ENCODE results near the gene ZMIZ1.

ZMIZ1 gene

GRCh38 chr10:79158402-79159097 lies 89.8 kb downstream of the ZMIZ1 start:
- Histone ChIP-seq H3K4me3 (ENCODE audit: low read depth, low read length) (no peak overlapping the region), H3K27ac (no peak overlapping the region; the same call in 1 of the 2 replicates), H3K36me3 (no peaks in the 10 kb centered on the region), H3K9me3 (ENCODE audit: severe bottlenecking) (no peaks in the 10 kb centered on the region), H3K27me3 (ENCODE audit: insufficient read depth, low read depth, severe bottlenecking) (no peaks in the 10 kb centered on the region)
- TF ChIP-seq CTCF (IDR thresholded peaks at IDR 0.05; ENCODE audit: low read depth, low read length): no peak
- DNase-seq: no peak

- no peaks in the 10 kb centered on the region for H3K9me3 ChIP-seq (ENCODE audit: severe bottlenecking)
- TF ChIP-seq CTCF (IDR thresholded peaks at IDR 0.05; ENCODE audit: low read depth, low read length): no peak
- no peak for DNase-seq
- no peak overlapping the region; the same call in 1 of the 2 replicates for H3K27ac ChIP-seq
- H3K36me3 ChIP-seq: no peaks in the 10 kb centered on the region
- H3K4me3 ChIP-seq (ENCODE audit: low read depth, low read length): no peak overlapping the region
- no peaks in the 10 kb centered on the region for H3K27me3 ChIP-seq (ENCODE audit: insufficient read depth, low read depth, severe bottlenecking)
Measured at GRCh38 chr10:79159141-79159651, 90.4 kb downstream of the ZMIZ1 start.

- no peak for DNase-seq
- no peak overlapping the region for H3K4me3 ChIP-seq (ENCODE audit: low read depth, low read length)
- no peaks in the 10 kb centered on the region for H3K27me3 ChIP-seq (ENCODE audit: insufficient read depth, low read depth, severe bottlenecking)
- no peak for TF ChIP-seq CTCF (IDR thresholded peaks at IDR 0.05; ENCODE audit: low read depth, low read length)
- H3K27ac ChIP-seq: no peak overlapping the region
- H3K36me3 ChIP-seq: no peaks in the 10 kb centered on the region
- H3K9me3 ChIP-seq (ENCODE audit: severe bottlenecking): no peaks in the 10 kb centered on the region
Measured at GRCh38 chr10:79159785-79160184, 91.0 kb downstream of the ZMIZ1 start.

- no peak overlapping the region for H3K27ac ChIP-seq
- no peak for TF ChIP-seq CTCF (IDR thresholded peaks at IDR 0.05; ENCODE audit: low read depth, low read length)
- no peaks in the 10 kb centered on the region for H3K27me3 ChIP-seq (ENCODE audit: insufficient read depth, low read depth, severe bottlenecking)
- DNase-seq: no peak
- H3K4me3 ChIP-seq (ENCODE audit: low read depth, low read length): no peak overlapping the region
- no peaks in the 10 kb centered on the region for H3K36me3 ChIP-seq
- no peaks in the 10 kb centered on the region for H3K9me3 ChIP-seq (ENCODE audit: severe bottlenecking)
Measured at GRCh38 chr10:79160191-79160590, 91.4 kb downstream of the ZMIZ1 start.

- H3K9me3 ChIP-seq (ENCODE audit: severe bottlenecking): no peaks in the 10 kb centered on the region
- no peak for DNase-seq
- no peak overlapping the region for H3K4me3 ChIP-seq (ENCODE audit: low read depth, low read length)
- TF ChIP-seq CTCF (IDR thresholded peaks at IDR 0.05; ENCODE audit: low read depth, low read length): no peak
- no peak overlapping the region for H3K27ac ChIP-seq
- H3K36me3 ChIP-seq: no peaks in the 10 kb centered on the region; the same call in 1 of the 2 replicates
- H3K27me3 ChIP-seq (ENCODE audit: insufficient read depth, low read depth, severe bottlenecking): no peaks in the 10 kb centered on the region
Measured at GRCh38 chr10:79161557-79161956, 92.8 kb downstream of the ZMIZ1 start.

GRCh38 chr10:79162022-79162421 lies 93.3 kb downstream of the ZMIZ1 start:
- Histone ChIP-seq H3K4me3 (ENCODE audit: low read depth, low read length) (no peak overlapping the region), H3K9me3 (ENCODE audit: severe bottlenecking) (no peaks in the 10 kb centered on the region), H3K36me3 (no peaks in the 10 kb centered on the region; the same call in 1 of the 2 replicates), H3K27ac (no peak overlapping the region), H3K27me3 (ENCODE audit: insufficient read depth, low read depth, severe bottlenecking) (no peaks in the 10 kb centered on the region)
- TF ChIP-seq CTCF (IDR thresholded peaks at IDR 0.05; ENCODE audit: low read depth, low read length): no peak
- no peak for DNase-seq

Measured in WERI-Rb-1 (cell line).